Suppressor macrophage treated with lipopolysaccharide for 1 hour (primary cell): ENCODE results near the gene KDM1B.
"Not testable (repeated sequence)": the region's sequence is repeated elsewhere in the genome, so short reads cannot be mapped to it uniquely, and the experiment has no call there.

Experiments used
- DNase-seq, 3 donors: peaks; one replicate each; pipeline ENCODE4 v3.0.0-alpha.2; 2020 to 2022

The KDM1B gene

DNA sequence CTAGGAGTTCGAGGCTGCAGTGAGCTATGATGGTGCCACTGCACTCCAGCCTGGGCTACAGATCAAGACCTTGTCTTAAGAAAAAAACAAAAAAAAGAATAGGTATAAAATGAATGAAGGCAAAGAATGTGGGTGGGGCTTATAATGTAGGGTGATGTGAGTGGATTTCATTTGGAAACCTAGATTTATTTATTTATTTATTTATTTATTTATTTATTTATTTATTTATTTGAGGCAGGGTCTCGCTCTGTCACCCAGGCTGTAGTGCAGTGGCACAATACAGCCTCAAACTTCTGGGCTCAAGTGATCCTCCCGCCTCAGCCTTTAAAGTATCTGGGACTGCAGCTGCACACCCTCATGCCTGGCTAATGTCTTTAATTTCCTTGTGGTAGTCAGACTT is 3.8 kb upstream of the KDM1B start:
- DNase-seq = not testable (repeated sequence)

DNA sequence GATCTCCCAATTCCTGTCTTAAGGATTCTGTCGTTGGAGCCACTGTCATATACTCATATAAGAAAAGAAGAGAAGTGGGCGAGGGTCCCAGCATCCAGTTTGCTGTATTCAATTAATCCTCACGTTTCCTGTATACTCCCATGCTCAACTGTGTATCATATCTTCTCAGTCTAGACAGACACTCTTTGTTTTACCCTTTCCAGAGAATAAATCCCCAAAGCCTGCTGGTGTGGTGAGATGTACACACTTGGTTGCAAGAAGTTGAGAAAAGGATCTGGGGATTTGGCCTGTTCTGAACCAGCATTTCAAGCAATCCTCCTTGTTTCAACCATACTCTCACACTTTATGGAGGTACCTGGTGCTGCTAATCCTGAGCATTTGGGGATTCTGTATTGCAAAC is 3.4 kb upstream of the KDM1B start:
- no peak for DNase-seq

GRCh38 chr6:18153311-18153703 is 1.9 kb upstream of the KDM1B start:
- DNase-seq = no peak

DNA sequence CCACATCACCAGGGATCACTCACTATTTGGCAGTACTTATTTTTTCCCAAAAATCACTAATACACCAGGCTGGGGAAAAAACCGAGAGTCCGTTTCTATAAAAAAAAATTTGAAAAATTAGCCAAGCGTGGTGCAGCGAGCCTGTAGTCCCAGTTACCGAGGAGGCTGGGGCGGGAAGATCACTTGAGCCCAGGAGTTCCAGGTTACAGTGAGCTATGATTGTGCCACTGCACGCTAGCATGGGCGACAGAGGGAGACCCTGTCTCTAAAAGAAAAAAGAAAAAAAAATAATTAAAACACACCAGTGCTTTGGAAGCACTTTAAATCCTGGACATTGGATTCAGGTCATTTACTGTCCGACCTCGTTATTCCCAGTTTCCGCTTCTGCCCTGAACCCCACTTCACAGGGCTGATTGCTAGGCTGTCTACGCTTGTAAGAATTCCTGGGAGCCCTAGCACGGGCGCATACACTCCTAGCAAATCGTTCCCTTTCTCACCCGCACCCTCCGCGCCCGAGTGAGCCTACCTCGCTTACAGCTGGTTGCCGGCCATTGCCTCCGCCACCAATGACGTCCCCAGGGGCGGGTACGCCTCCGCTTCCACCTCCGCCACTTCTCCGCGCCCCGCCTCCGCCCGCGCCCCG is 594 bp upstream of the KDM1B start, which contains the start of gene TPMT:
TSS of gene TPMT (minus strand) at position 571 of the 643 bp plus-strand sequence. CDS start 5,950 bp downstream, outside the sequence.
- peak; percentile 27 to 44 (median 35) for DNase-seq

DNA sequence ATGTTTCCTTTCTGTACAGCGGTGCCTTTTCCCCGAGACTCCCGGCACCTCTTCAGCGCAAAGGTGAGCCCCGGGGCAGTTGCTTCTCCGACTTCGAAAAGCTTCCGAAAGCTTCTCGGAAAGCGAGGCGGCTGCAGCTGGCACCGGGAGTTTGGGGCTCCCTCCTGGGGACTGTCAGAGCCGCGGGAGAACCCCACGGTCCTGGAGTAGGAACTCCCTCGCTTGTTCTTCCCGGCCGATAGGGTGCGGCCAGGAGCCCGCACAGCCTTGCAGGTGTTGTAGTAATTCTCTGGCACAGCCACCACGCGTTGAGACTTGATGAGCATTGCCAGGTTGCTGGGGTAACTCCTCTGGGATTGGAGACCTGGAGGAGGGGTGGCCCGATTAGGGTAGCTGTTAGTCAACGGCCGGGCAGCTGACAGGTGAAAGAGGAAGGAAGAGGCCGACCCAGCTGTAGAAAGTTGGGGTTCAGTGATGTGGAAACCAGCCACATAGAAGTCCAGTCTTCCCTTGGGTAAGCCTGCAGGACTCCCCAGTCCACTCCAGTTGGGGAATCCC is 721 bp downstream of the KDM1B start:
- DNase-seq = peak; percentile 56 to 69 (median 69)

DNA sequence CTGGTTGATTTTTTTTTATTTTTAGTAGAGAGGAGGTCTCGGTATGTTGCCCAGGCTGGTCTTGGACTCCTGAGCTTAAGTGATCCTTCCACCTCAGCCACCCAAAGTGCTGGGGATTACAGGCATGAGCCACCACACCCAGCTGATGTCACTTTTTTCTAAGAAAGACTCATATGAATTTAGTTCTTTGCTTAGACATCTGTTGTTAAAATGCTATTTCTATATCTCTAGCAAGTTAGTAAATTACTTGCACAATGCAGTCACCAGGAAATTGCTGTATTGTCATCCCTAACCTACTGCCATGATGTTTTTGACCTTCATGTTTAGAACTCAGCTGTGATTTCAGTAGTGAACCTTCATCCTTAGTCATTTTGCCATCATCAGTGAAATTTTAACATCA is 5.7 kb downstream of the KDM1B start:
- DNase-seq = peak in 1 of 3 donors; percentile 35

GRCh38 chr6:18161431-18161830 is 6.2 kb downstream of the KDM1B start:
- DNase-seq = no peak

DNA sequence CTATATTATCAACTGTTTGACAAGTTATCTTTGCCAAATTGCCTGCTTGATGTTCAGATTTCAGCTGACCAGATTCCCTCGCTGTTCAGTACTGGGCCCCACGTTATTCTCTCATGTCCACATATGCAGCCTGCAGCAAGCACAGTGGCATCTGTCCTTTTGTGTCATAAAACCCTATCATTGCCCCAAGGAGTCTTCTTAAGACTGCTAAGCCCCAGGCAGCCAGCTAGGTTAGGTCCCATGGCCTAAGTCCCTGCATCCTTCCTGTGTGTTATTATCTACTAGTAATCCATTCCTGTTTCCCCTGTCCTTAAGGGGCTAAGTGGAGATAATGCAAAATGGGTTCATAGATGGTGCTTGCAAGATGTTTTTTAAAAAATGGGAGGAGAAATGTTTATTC is 7.2 kb downstream of the KDM1B start:
- no peak for DNase-seq

GRCh38 chr6:18165751-18166150 is 10.5 kb downstream of the KDM1B start:
- DNase-seq = peak in 1 of 3 donors; percentile 55

- DNase-seq = peak in 2 of 3 donors; percentile 18 to 36
These were observed 11.3 kb downstream of the KDM1B start for GRCh38 chr6:18166312-18167036.

- no peak for DNase-seq
These were observed 13.0 kb downstream of the KDM1B start for GRCh38 chr6:18168264-18168663.

- peak; percentile 37 to 69 (median 56) for DNase-seq
These were observed 16.6 kb downstream of the KDM1B start for GRCh38 chr6:18171871-18172270.

DNA sequence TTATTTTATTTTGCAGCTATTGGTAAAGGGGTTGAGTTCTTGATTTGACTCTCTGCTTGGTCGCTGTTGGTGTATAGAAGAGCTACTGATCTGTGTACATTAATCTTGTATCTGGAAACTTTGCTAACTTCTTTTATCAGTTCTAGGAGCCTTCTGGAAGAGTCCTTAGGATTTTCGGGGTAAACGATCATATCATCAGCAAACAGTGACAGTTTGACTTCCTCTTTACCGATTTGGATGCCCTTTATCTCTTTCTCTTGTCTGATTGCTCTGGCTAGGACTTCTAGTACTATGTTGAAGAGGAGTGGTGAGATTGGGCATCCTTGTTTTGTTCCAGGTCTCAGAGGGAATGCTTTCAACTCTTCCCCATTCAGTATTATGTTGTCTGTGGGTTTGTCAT is 21.0 kb downstream of the KDM1B start:
- DNase-seq = not testable (repeated sequence)

- peak; percentile 46 to 69 (median 51) for DNase-seq
These were observed 22.2 kb downstream of the KDM1B start for GRCh38 chr6:18177286-18177965.

GRCh38 chr6:18178960-18179615 is 23.9 kb downstream of the KDM1B start:
- DNase-seq = peak in 2 of 3 donors; percentile 23 to 38

DNA sequence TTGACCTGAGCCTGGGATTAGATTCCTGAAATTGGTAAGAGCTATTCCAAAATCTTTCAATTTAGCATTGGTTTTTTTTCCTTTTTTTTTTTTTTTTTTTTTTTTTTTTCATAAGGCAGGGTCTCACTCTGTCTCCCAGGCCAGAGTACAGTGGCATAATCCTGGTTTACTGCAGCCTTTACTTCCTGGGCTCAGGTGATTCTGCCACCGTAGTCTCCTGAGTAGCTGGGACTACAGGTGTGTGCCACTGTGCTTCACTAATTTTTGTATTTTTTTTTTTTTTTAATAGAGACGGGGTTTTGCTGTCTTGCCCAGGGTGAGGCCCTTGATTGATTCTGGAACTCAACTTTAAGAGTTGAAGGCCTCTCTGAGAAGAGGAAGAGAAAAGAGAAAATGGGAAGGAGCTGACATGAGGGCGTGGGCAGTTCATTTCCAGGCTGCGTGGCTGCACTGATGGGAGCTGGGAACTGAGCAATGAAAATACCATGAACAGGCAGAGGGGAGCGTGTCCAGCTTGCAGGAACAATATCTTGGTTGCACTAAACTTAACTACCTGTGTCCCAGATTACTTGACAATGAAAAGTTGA is 24.6 kb downstream of the KDM1B start:
- DNase-seq = peak; percentile 79 to 84 (median 81)

DNA sequence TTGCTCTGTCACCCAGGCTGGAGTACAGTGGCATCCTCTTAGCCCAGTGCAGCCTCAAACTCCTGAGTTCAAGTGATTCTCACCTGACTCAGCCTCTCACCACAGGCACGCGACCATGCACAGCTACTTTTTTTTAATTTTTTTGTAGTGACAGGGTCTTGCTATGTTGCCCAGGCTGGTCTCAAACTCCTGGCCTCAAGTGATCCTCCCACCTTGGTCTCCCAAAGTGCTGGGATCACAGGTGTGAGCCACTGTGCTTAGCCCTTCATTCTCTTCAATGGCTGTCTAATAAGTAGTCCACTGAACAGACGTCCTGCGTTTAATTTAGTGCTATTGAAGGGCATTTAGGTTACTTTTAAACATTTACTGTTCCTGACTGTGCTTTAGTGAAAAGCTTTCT is 27.3 kb downstream of the KDM1B start:
- DNase-seq = no peak

GRCh38 chr6:18183766-18184165 is 28.5 kb downstream of the KDM1B start:
- DNase-seq = no peak

GRCh38 chr6:18185624-18186023 is 30.4 kb downstream of the KDM1B start:
- no peak for DNase-seq

DNA sequence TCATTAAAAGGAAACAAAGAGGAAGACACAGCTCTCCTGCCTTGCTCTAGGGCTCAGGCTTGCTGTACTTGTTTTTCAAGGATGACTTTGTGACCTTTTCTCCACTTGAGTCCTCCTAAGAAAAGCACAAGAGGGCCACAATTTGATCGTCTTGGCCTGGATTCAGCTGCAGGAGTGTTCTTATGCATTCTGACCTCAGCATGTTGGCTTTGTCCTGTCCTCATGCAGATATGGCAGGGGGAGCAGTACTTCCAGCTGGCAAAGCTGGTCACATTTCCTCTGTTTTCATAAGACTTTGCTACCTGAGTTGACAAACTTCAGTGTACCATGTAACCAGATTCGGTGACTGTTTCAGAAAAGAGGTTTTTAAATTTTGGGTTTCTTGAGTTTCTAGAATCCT is 30.8 kb downstream of the KDM1B start:
- DNase-seq = peak in 2 of 3 donors; percentile 17 to 49

DNA sequence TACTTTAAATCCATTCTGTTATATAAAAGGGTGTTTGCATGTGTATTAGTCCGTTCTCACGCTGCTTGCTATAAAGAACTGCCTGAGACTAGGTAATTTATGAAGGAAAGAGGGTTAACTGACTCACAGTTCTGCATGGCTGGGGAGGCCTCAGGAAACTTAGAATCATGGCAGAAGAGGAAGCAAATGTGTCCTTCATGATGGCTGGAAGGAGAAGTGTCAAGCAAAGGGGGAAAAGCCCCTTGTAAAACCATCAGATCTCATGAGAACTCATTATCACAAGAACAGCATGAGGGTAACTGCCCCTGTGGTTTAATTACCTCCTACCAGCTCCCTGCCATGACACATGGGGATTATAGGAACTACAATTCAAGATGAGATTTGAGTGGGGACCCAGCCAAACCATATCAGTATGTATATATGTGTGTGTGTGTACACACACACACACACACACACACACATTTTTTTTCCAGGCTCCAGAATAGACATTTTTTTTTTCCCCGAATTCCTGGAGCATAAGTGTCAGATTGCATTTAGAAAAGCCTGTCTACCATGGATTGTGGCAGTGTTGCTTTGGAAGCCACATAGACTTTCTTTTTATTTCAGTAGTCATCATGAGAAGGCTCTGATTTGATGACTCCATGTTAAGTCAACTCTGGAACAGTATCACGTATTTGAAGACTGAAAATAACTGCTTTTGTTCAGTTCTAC is 31.5 kb downstream of the KDM1B start:
- peak; percentile 72 to 88 (median 72) for DNase-seq

DNA sequence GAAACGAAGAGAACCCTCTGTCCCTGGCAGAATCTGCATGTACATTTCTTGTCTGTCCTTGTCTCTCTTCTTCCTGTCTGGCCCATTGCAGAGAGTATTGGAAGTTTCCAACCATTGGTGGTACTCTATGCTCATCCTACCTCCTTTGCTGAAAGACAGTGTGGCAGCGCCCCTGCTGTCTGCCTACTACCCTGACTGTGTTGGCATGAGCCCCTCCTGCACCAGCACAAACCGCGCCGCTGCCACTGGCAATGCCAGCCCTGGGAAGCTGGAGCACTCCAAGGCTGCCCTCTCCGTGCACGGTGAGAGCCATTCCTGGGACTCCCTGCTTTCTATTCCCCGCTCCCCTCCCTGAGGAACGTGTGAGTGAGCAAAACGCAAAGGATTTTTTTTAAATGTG is 32.5 kb downstream of the KDM1B start:
- DNase-seq = no peak
